Uterus (tissue), 4 donors: Measurements from ENCODE around the gene ARCN1. TPM values are rescaled to one million over a fixed set of nuclear protein-coding genes. Genes with fewer than 3 reads are reported as not detected.

Source experiments
- DNase-seq, 2 donors: peaks; one replicate each; pipeline ENCODE4 v3.0.0-alpha.2; 2019 to 2020
- H3K27ac ChIP-seq, 2 donors: fragments of 200-600 bp; sonication (generic); 1 replicate in 1 of 2; 2 replicates in 1 of 2; pipeline ENCODE4 v1.5.1; 2016 to 2018
- H3K27me3 ChIP-seq, 2 donors: fragments of 200-600 bp; sonication (generic); one replicate each; pipeline ENCODE4 v1.5.1; 2018 to 2019; ENCODE audit warnings: control low read depth in 1 of 2
- H3K36me3 ChIP-seq, 2 donors: fragments of 200-600 bp; sonication (generic); one replicate each; pipeline ENCODE4 v1.5.1; 2019; ENCODE audit warnings: control low read depth in 1 of 2
- H3K4me1 ChIP-seq, 2 donors: fragments of 200-600 bp; sonication (generic); one replicate each; pipeline ENCODE4 v1.5.1; 2018 to 2019; ENCODE audit warnings: control low read depth in 1 of 2
- H3K4me3 ChIP-seq, 2 donors: fragments of 200-600 bp; sonication (generic); 1 replicate in 1 of 2; 2 replicates in 1 of 2; pipeline ENCODE4 v1.5.1; 2018 to 2019; ENCODE audit warnings: mild to moderate bottlenecking in 1 of 2
- H3K9me3 ChIP-seq, 2 donors: fragments of 200-600 bp; sonication (generic); one replicate each; pipeline ENCODE4 v1.5.1; 2019; ENCODE audit warnings: control low read depth in 1 of 2
- POLR2A ChIP-seq, 2 donors: fragments of 450-650 bp; IDR thresholded peaks; one replicate each; pipeline ENCODE4 v1.6.1; 2016; ENCODE audit warnings: antibody characterized with exemption in 2 of 2, mild to moderate bottlenecking in 1 of 2, moderate library complexity in 1 of 2
- intact Hi-C: fragments of 100-400 bp; cut with DNase I; formaldehyde crosslinking; loops from one replicate; pipeline ENCODE4 v1.15.1; 2023; ENCODE audit warnings: low total_unique reads
- total RNA-seq, 4 donors: library from RNA; depleted of rRNA in 3 of 4; stranded (reverse); fragments of >200 nt in 3 of 4; gene quantifications; one replicate each; pipeline versions ENCODE4 v1.1.0 to v1.2.4, GENCODE V29; 2014 to 2023
- TF ChIP-seq, protein P1 (sequence below), 4 experiments: fragments of 200-600 bp in 2 of 4; fragments of 450-650 bp in 2 of 4; sonication (generic) in 2 of 4; IDR thresholded peaks; one replicate each; pipeline ENCODE4 v1.5.1; 2016 to 2019; ENCODE audit warnings: antibody characterized with exemption in 4 of 4, mild to moderate bottlenecking in 2 of 4, moderate library complexity in 1 of 4
- donor health status: DM: yes; HTN: yes; CAD: no.

ARCN1 gene
- total RNA-seq, 4 donors from 2014 or later = 55.3 to 154 (median 112) TPM

- intact Hi-C loops = no loop called here
- Histone ChIP-seq H3K9me3 (no peaks in the 10 kb centered on the region), H3K4me1 (no peaks in the 10 kb centered on the region), H3K4me3 (no peak overlapping the region), H3K36me3 (no peaks in the 10 kb centered on the region), H3K27me3 (no peaks in the 10 kb centered on the region), H3K27ac (no peak overlapping the region)
- no peak for DNase-seq
- no peak for TF ChIP-seq POLR2A (IDR thresholded peaks at IDR 0.05)
Observed at GRCh38 chr11:118644496-118644895, 72.3 kb downstream of the ARCN1 start.

DNA sequence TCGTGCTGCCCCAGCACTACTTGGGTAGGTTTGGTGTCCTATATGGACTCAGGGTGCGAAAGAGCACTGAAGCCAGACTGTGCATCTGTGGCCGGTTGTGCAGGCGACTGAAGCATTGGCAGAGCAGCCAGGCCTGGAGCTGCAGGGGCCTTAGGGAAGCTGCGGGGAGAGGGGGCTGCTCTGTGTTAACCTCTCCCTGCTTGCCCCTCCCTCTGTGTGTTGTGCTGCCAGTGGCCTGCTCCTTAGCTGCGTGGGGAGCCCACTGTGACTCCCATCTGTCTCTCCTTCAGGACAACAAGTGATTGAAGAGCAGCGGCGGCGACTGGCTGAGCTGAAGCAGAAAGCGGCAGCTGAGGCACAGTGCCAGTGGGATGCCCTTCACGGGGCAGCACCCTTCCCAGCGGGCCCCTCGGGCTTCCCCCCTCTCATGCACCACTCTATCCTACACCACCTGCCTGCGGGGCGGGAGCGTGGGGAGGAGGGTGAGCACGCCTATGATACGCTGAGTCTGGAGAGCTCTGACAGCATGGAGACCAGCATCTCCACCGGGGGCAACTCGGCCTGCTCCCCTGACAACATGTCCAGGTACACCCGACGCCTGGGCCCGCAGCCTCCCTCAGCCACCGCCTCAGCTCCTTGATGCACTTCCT, 73.0 kb downstream of the ARCN1 start:
- no peaks in the 10 kb centered on the region for H3K9me3 ChIP-seq
- TF ChIP-seq, protein P1, sequence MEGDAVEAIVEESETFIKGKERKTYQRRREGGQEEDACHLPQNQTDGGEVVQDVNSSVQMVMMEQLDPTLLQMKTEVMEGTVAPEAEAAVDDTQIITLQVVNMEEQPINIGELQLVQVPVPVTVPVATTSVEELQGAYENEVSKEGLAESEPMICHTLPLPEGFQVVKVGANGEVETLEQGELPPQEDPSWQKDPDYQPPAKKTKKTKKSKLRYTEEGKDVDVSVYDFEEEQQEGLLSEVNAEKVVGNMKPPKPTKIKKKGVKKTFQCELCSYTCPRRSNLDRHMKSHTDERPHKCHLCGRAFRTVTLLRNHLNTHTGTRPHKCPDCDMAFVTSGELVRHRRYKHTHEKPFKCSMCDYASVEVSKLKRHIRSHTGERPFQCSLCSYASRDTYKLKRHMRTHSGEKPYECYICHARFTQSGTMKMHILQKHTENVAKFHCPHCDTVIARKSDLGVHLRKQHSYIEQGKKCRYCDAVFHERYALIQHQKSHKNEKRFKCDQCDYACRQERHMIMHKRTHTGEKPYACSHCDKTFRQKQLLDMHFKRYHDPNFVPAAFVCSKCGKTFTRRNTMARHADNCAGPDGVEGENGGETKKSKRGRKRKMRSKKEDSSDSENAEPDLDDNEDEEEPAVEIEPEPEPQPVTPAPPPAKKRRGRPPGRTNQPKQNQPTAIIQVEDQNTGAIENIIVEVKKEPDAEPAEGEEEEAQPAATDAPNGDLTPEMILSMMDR (IDR thresholded peaks at IDR 0.05) = no peak
- no peak for TF ChIP-seq POLR2A (IDR thresholded peaks at IDR 0.05)
- no peaks in the 10 kb centered on the region for H3K36me3 ChIP-seq
- H3K27ac ChIP-seq = no peak overlapping the region
- no peaks in the 10 kb centered on the region for H3K4me1 ChIP-seq
- intact Hi-C loops = no loop called here
- H3K4me3 ChIP-seq = no peak overlapping the region
- H3K27me3 ChIP-seq = no peaks in the 10 kb centered on the region
- no peak for DNase-seq

DNA sequence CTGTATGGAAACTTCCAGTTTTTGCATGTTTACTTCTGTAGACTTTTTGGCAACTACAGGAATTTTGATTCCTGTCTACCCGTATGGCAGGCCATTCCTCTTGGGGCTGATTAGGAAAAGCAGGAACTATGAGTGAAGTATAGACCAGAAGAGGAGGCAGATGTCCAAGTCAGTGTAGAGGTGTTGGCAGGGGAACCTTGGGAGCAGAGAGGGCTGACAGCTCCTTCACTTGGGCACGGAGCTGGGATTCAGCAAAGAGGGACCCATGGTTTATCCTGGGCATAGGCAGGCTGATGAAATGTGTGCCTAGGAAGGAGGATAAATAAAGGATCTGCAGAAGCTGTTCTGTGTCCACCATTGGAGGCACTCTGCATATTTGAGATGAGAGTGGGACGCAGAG, 74.2 kb downstream of the ARCN1 start:
- Histone ChIP-seq H3K27me3 (no peaks in the 10 kb centered on the region), H3K27ac (no peak overlapping the region), H3K4me3 (no peak overlapping the region), H3K4me1 (no peaks in the 10 kb centered on the region), H3K9me3 (no peaks in the 10 kb centered on the region), H3K36me3 (no peaks in the 10 kb centered on the region)
- DNase-seq = no peak
- TF ChIP-seq, protein P1 (IDR thresholded peaks at IDR 0.05) = no peak
- no peak for TF ChIP-seq POLR2A (IDR thresholded peaks at IDR 0.05)
- intact Hi-C loops = no loop called here

DNA sequence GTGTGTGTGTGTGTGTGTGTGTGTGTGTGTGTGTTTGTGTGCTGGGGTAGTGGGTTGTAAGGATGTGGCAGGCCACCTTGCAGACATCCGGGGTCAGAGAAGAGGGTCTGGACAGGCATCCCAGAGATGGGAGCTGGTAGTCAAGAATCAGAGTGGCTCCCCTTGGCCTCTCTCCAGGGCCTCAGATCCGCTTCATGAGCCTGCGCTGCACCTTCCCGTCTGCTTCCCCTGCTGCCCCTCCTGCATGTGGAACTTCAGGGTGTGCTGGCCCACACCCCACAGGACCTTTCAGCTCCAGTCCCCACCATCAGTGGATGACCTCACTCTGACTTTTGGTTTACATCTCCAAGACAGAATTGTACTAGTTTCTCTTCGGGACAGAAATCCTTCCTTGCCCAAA, 76.1 kb downstream of the ARCN1 start:
- TF ChIP-seq, protein P1 (IDR thresholded peaks at IDR 0.05) = no peak
- TF ChIP-seq POLR2A (IDR thresholded peaks at IDR 0.05) = no peak
- no peak for DNase-seq

DNA sequence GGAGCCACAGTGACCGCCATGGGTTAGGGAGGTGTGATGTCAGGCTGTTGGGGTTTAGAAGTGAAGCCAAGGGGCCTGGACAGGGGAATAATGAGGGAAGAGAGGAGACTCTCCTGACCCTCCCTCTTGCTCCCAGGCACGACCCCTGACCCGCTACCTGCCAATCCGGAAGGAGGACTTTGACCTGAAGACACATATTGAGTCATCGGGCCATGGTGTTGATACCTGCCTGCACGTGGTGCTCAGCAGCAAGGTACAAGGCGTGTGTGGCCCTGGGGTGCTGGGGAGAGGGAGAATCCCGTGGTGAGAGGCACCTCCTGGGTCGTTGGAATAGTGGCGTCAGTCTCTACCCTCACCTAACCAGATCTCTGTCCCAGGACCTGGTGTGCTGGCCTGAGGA, 77.7 kb downstream of the ARCN1 start:
- intact Hi-C loops = no loop called here
- Histone ChIP-seq H3K27me3 (no peaks in the 10 kb centered on the region), H3K36me3 (no peaks in the 10 kb centered on the region), H3K9me3 (no peaks in the 10 kb centered on the region), H3K4me3 (no peak overlapping the region), H3K27ac (no peak overlapping the region), H3K4me1 (no peaks in the 10 kb centered on the region)
- no peak for DNase-seq
- no peak for TF ChIP-seq POLR2A (IDR thresholded peaks at IDR 0.05)
- TF ChIP-seq, protein P1 (IDR thresholded peaks at IDR 0.05) = no peak

More for the DNA sequence above, 76.1 kb downstream of the ARCN1 start:
- Histone ChIP-seq H3K36me3 (no peaks in the 10 kb centered on the region), H3K9me3 (no peaks in the 10 kb centered on the region), H3K27me3 (no peaks in the 10 kb centered on the region), H3K4me1 (no peaks in the 10 kb centered on the region), H3K4me3 (no peak overlapping the region), H3K27ac (no peak overlapping the region)
- intact Hi-C loops = no loop called here

- TF ChIP-seq, protein P1 (IDR thresholded peaks at IDR 0.05) = no peak
- no peak for TF ChIP-seq POLR2A (IDR thresholded peaks at IDR 0.05)
- Histone ChIP-seq H3K36me3 (no peaks in the 10 kb centered on the region), H3K9me3 (no peaks in the 10 kb centered on the region), H3K27ac (no peak overlapping the region), H3K4me1 (no peaks in the 10 kb centered on the region), H3K27me3 (no peaks in the 10 kb centered on the region), H3K4me3 (no peak overlapping the region)
- DNase-seq = no peak
- intact Hi-C loops = no loop called here
Observed at GRCh38 chr11:118650366-118650765, 78.2 kb downstream of the ARCN1 start.
